Mesenchymal stem cell (in vitro differentiated cells and primary cell): ENCODE data around the gene NPS.

Experiments
- DNase-seq: peaks from one replicate; pipeline ENCODE4 v3.0.0-alpha.2; 2013
- H2AFZ ChIP-seq: one replicate; pipeline ENCODE4 v1.6.1; 2013; ENCODE audit warnings: low read depth, mild to moderate bottlenecking, control low read depth, inconsistent platforms, low read length, moderate library complexity
- H2AK5ac ChIP-seq: 2 replicates; pipeline ENCODE4 v1.6.1; 2013; ENCODE audit warnings: low read length, moderate library complexity, mild to moderate bottlenecking, inconsistent platforms; ENCODE audit not compliant: severe bottlenecking
- H2BK120ac ChIP-seq: one replicate; pipeline ENCODE4 v1.6.1; 2013; ENCODE audit warnings: low read depth, mild to moderate bottlenecking, inconsistent platforms, low read length, moderate library complexity
- H2BK12ac ChIP-seq, 2 experiments: one replicate each; pipeline ENCODE4 v1.6.1; 2013; ENCODE audit warnings: inconsistent platforms in 2 of 2, low read length in 2 of 2, mild to moderate bottlenecking in 2 of 2, moderate library complexity in 2 of 2, control low read depth in 1 of 2
- H2BK15ac ChIP-seq: one replicate; pipeline ENCODE4 v1.6.1; 2013; ENCODE audit warnings: mild to moderate bottlenecking, low read depth, inconsistent platforms; ENCODE audit not compliant: poor library complexity, severe bottlenecking
- H2BK5ac ChIP-seq: 2 replicates; pipeline ENCODE4 v1.6.1; 2013; ENCODE audit warnings: low read depth, mild to moderate bottlenecking, low read length, control low read depth, inconsistent platforms; ENCODE audit not compliant: poor library complexity, severe bottlenecking
- H3K14ac ChIP-seq, 2 experiments: one replicate each; pipeline ENCODE4 v1.6.1; 2013; ENCODE audit warnings: inconsistent platforms in 2 of 2, low read length in 2 of 2, control low read depth in 1 of 2, mild to moderate bottlenecking in 1 of 2, moderate library complexity in 1 of 2
- H3K18ac ChIP-seq, 2 experiments: one replicate each; pipeline ENCODE4 v1.6.1; 2013; ENCODE audit warnings: inconsistent platforms in 2 of 2, low read length in 2 of 2, control low read depth in 1 of 2, low read depth in 1 of 2, mild to moderate bottlenecking in 1 of 2
- H3K23ac ChIP-seq, 2 experiments: one replicate each; pipeline ENCODE4 v1.6.1; 2013; ENCODE audit warnings: inconsistent platforms in 2 of 2, low read length in 2 of 2, mild to moderate bottlenecking in 2 of 2, moderate library complexity in 2 of 2, control low read depth in 1 of 2
- H3K27ac ChIP-seq: 2 replicates; pipeline ENCODE4 v1.5.1; 2013; ENCODE audit warnings: mild to moderate bottlenecking, moderate library complexity, low read length, control low read depth, inconsistent platforms; ENCODE audit not compliant: poor library complexity, severe bottlenecking
- H3K27me3 ChIP-seq, 2 experiments: 2 replicates each; pipeline versions ENCODE4 v1.6.1 to v1.7.0; 2013; ENCODE audit warnings: low read length in 2 of 2, mild to moderate bottlenecking in 2 of 2, moderate library complexity in 2 of 2, control low read depth in 1 of 2, inconsistent platforms in 1 of 2; ENCODE audit not compliant: control insufficient read depth in 1 of 2, insufficient read depth in 1 of 2
- H3K36me3 ChIP-seq, 2 experiments: 2 replicates each; pipeline versions ENCODE4 v1.6.1 to v1.7.0; 2013; ENCODE audit warnings: low read length in 2 of 2, control low read depth in 1 of 2, inconsistent platforms in 1 of 2, low read depth in 1 of 2, mild to moderate bottlenecking in 1 of 2; ENCODE audit not compliant: insufficient read depth in 2 of 2, control insufficient read depth in 1 of 2
- H3K4ac ChIP-seq, 2 experiments: one replicate each; pipeline ENCODE4 v1.6.1; 2013; ENCODE audit warnings: inconsistent platforms in 2 of 2, low read length in 2 of 2, mild to moderate bottlenecking in 2 of 2, moderate library complexity in 2 of 2, control low read depth in 1 of 2, low read depth in 1 of 2
- H3K4me1 ChIP-seq: 2 replicates; pipeline ENCODE4 v1.6.1; 2013; ENCODE audit warnings: low read depth, low read length, control low read depth; ENCODE audit not compliant: control insufficient read depth, insufficient read depth
- H3K4me2 ChIP-seq: 2 replicates; pipeline ENCODE4 v1.6.1; 2013; ENCODE audit warnings: low read length, mild to moderate bottlenecking, inconsistent platforms; ENCODE audit not compliant: poor library complexity, severe bottlenecking
- H3K4me3 ChIP-seq, 2 experiments: 2 replicates each; pipeline versions ENCODE4 v1.5.1 to v1.7.0; 2013; ENCODE audit warnings: low read length in 2 of 2, mild to moderate bottlenecking in 2 of 2, control low read depth in 1 of 2, low read depth in 1 of 2; ENCODE audit not compliant: insufficient read depth in 1 of 2
- H3K79me1 ChIP-seq: replicated peaks from 2 replicates; pipeline ENCODE4 v1.6.1; 2013; ENCODE audit warnings: mild to moderate bottlenecking, control low read depth, low read length, inconsistent platforms; ENCODE audit not compliant: poor library complexity, severe bottlenecking
- H3K9ac ChIP-seq: 2 replicates; pipeline ENCODE4 v1.7.0; 2013; ENCODE audit warnings: mild to moderate bottlenecking, low read length, moderate library complexity
- H3K9me3 ChIP-seq: 2 replicates; pipeline ENCODE4 v1.7.0; 2013; ENCODE audit warnings: mild to moderate bottlenecking, low read length; ENCODE audit not compliant: control insufficient read depth
- H4K8ac ChIP-seq: one replicate; pipeline ENCODE4 v1.6.1; 2013; ENCODE audit warnings: inconsistent platforms, mild to moderate bottlenecking, low read length, moderate library complexity
- H4K91ac ChIP-seq: one replicate; pipeline ENCODE4 v1.6.1; 2013; ENCODE audit warnings: mild to moderate bottlenecking, low read length, inconsistent platforms
- WGBS: methylation state at CpG from one replicate; pipeline ENCODE4 v1.1.7; 2013; ENCODE audit warnings: mixed read lengths; 5-methylcytosine and 5-hydroxymethylcytosine counted together

NPS gene

DNA sequence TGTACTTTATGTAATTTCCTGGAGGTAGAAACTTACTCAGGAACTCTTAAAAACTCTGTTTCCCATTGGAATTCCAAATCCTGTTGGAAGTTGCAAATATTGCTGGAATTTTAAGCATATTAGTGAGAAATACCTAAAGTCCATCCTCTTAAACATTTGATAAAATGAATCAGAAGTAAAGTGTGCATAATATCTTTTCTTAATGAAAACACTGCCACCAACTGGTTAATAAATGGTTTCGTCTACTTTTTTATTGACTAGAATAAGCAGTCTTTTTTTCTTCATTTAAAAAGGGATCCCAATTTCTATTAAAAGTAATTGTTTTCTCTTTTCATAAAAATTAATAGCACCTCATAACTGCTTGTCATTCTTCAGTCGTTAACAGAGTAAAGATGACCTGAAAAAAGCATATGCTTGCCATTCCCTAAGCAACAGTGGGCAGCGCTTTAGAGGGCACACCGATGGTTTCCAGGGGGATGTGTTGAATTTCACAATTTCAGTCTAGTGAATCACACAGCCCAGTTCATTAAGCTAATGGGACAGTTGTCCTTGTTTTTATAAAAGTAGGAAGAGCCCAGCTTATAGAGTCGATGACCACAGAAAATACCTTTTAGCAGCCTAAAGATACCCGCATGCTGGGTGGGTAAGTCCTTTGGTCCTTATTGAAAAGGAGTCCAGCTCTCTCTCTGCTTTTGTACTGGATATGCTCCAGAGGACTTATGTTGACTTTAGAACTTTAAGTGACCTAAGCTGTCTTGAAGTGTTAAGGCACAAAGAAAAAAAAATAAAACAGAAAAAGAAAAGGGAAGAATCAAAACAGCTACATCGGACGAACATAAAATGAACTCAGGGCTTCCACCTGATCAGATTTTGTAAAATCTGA is 28.5 kb downstream of the NPS start:
- no peak overlapping the region for H3K23ac ChIP-seq
- H4K8ac ChIP-seq: no peak overlapping the region
- peaks cover 15% of the 10 kb centered on the region for H3K4me1 ChIP-seq
- H3K4ac ChIP-seq: no peak overlapping the region
- H3K4me3 ChIP-seq: no peak overlapping the region
- H3K4me2 ChIP-seq: no peak overlapping the region
- no peak overlapping the region for H2BK5ac ChIP-seq
- no peaks in the 10 kb centered on the region for H3K79me1 ChIP-seq
- no peak overlapping the region for H3K9ac ChIP-seq
- no peaks in the 10 kb centered on the region for H3K36me3 ChIP-seq
- H3K14ac ChIP-seq: no peak overlapping the region
- no peak overlapping the region for H2BK120ac ChIP-seq
- H3K27ac ChIP-seq: no peak overlapping the region
- H2BK12ac ChIP-seq: no peak overlapping the region
- peaks cover 0 to 32% of the 10 kb centered on the region in 2 experiments for H3K27me3 ChIP-seq
- H4K91ac ChIP-seq: no peak overlapping the region
- no peak overlapping the region for H2AFZ ChIP-seq
- peaks cover 11% of the 10 kb centered on the region for H3K9me3 ChIP-seq
- WGBS: 91% methylated on average over 7 of the region's 8 CpGs
- no peak overlapping the region for H2BK15ac ChIP-seq
- DNase-seq: peak; percentile 9
- H3K18ac ChIP-seq: no peak overlapping the region
- H2AK5ac ChIP-seq: peak overlapping the region; percentile 69

DNA sequence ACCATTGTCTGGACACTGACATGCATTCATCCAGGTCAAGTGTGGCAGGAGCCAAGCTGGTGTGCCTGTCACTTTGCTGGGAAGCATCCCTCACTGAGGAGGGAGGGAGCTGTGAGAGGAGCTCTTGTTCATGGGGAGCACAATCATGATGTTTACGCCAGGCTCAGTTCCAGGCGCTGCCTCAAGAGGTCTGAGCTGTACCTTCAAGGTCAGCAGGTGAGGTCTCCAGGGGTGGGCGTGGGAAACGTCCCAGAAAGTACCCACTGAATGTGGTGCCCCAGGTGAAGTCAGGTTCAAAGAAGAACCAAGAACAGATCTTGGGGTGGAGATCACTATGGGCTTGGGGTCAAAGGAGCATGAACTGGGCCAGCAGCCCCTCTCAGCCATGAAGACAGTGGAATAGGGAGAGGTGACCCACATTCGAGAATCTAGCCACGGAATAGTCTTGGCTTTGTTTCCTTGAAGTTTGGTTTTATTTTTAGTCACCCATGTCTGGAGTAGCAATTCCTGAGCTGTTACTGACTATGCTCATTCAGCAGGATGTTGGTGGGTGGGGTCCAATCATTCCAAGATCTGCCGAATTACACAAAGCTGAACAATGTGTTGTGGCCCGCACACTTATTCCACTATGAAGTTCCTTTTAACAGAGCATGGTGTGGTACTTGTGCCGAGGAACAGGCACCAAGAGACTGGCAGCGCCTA is 29.3 kb downstream of the NPS start:
- no peak overlapping the region for H4K91ac ChIP-seq
- no peak overlapping the region for H2BK120ac ChIP-seq
- no peak overlapping the region for H3K9ac ChIP-seq
- H3K79me1 ChIP-seq: no peaks in the 10 kb centered on the region
- peaks cover 15% of the 10 kb centered on the region for H3K4me1 ChIP-seq
- H2AK5ac ChIP-seq: peak overlapping the region; percentile 90
- no peak overlapping the region for H2BK12ac ChIP-seq
- WGBS: 65% methylated on average over 10 of the region's 10 CpGs
- H2BK15ac ChIP-seq: no peak overlapping the region
- no peak for DNase-seq
- H3K4me2 ChIP-seq: no peak overlapping the region
- H3K4me3 ChIP-seq: no peak overlapping the region
- no peak overlapping the region for H3K18ac ChIP-seq
- H3K4ac ChIP-seq: no peak overlapping the region
- H3K9me3 ChIP-seq: peaks cover 4% of the 10 kb centered on the region
- no peak overlapping the region for H4K8ac ChIP-seq
- no peak overlapping the region for H3K14ac ChIP-seq
- H2BK5ac ChIP-seq: no peak overlapping the region
- no peak overlapping the region for H3K23ac ChIP-seq
- H3K36me3 ChIP-seq: no peaks in the 10 kb centered on the region
- H3K27me3 ChIP-seq: peaks cover 0 to 32% of the 10 kb centered on the region in 2 experiments
- H3K27ac ChIP-seq: no peak overlapping the region
- no peak overlapping the region for H2AFZ ChIP-seq

GRCh38 chr10:127578961-127579305 is 29.8 kb downstream of the NPS start:
- no peak overlapping the region for H2AFZ ChIP-seq
- no peak overlapping the region for H3K23ac ChIP-seq
- H3K9ac ChIP-seq: no peak overlapping the region
- H3K9me3 ChIP-seq: no peaks in the 10 kb centered on the region
- no peak overlapping the region for H3K14ac ChIP-seq
- peaks cover 0 to 32% of the 10 kb centered on the region in 2 experiments for H3K27me3 ChIP-seq
- peaks cover 15% of the 10 kb centered on the region for H3K4me1 ChIP-seq
- H2AK5ac ChIP-seq: peak overlapping the region; percentile 90
- 97% methylated on average over 6 of the region's 7 CpGs for WGBS
- no peak overlapping the region for H2BK5ac ChIP-seq
- no peak overlapping the region for H2BK120ac ChIP-seq
- no peak overlapping the region for H3K4me3 ChIP-seq
- no peaks in the 10 kb centered on the region for H3K36me3 ChIP-seq
- DNase-seq: no peak
- H2BK12ac ChIP-seq: no peak overlapping the region
- peak overlapping the region; percentile 66 for H3K27ac ChIP-seq
- no peak overlapping the region for H3K18ac ChIP-seq
- H4K8ac ChIP-seq: no peak overlapping the region
- H3K4ac ChIP-seq: no peak overlapping the region
- no peaks in the 10 kb centered on the region for H3K79me1 ChIP-seq
- H4K91ac ChIP-seq: no peak overlapping the region
- H2BK15ac ChIP-seq: no peak overlapping the region
- H3K4me2 ChIP-seq: no peak overlapping the region

- Histone ChIP-seq H3K9me3 (no peaks in the 10 kb centered on the region), H3K79me1 (no peaks in the 10 kb centered on the region), H3K4me2 (no peak overlapping the region), H2BK15ac (no peak overlapping the region), H3K9ac (no peak overlapping the region), H2BK5ac (no peak overlapping the region), H2AK5ac (no peak overlapping the region), H2BK120ac (no peak overlapping the region), H4K8ac (no peak overlapping the region), H3K36me3 (no peaks in the 10 kb centered on the region), H3K14ac (no peak overlapping the region), H3K18ac (no peak overlapping the region), H2AFZ (no peak overlapping the region), H4K91ac (no peak overlapping the region), H2BK12ac (no peak overlapping the region), H3K27ac (no peak overlapping the region), H3K4me3 (no peak overlapping the region), H3K27me3 (peaks cover 0 to 32% of the 10 kb centered on the region in 2 experiments), H3K4ac (no peak overlapping the region), H3K23ac (no peak overlapping the region), H3K4me1 (peaks cover 15% of the 10 kb centered on the region)
- 31% methylated on average over 1 of the region's 2 CpGs for WGBS
- no peak for DNase-seq
Observed at GRCh38 chr10:127579640-127580039, 30.5 kb downstream of the NPS start.
